ENCODE results near the gene PDSS2. TPM values are rescaled to one million over a fixed set of nuclear protein-coding genes. Genes with fewer than 3 reads are reported as not detected.

Gene PDSS2
- total and polyA plus RNA-seq, 2 of the 4 experiments (the other 2 are of a cell fraction) = 8.6 to 9.2 TPM

GRCh38 chr6:107120404-107120803, 339.0 kb downstream of the PDSS2 start:
- Histone ChIP-seq H3K23ac (ENCODE audit: low read depth, low read length) (no peak overlapping the region), H3K27ac (ENCODE audit: insufficient read depth, low read length) (no peak overlapping the region), H3K27me3 (ENCODE audit: control insufficient read depth, insufficient read depth, low read length) (peaks cover 3% of the 10 kb centered on the region; the same call in 1 of the 2 replicates), H3K4ac (ENCODE audit: low read depth, low read length) (no peak overlapping the region), H3K56ac (ENCODE audit: extremely low read depth, insufficient read depth, low read length) (no peak overlapping the region), H4K20me1 (ENCODE audit: insufficient read depth, low read length) (no peaks in the 10 kb centered on the region), H3K9me3 (ENCODE audit: control insufficient read depth, insufficient read depth, low read length) (no peaks in the 10 kb centered on the region), H3K79me1 (ENCODE audit: low read depth in 1 of 2, low read length in 2 of 2) (no peaks in the 10 kb centered on the region), H2BK120ac (ENCODE audit: low read depth, low read length) (no peak overlapping the region), H3K9me1 (ENCODE audit: insufficient read depth, low read length) (no peaks in the 10 kb centered on the region), H4K91ac (ENCODE audit: insufficient read depth, low read depth, low read length) (no peak overlapping the region), H3K18ac (ENCODE audit: low read depth, low read length) (no peak overlapping the region), H2AK5ac (ENCODE audit: low read depth, low read length) (no peak overlapping the region), H2AFZ (replicated peaks; ENCODE audit: low read length, poor library complexity) (no peak overlapping the region), H2BK5ac (ENCODE audit: low read depth, low read length, poor library complexity, severe bottlenecking) (no peak overlapping the region), H3K4me2 (ENCODE audit: low read depth, low read length) (no peak overlapping the region), H4K8ac (ENCODE audit: low read depth in 2 of 2, low read length in 2 of 2) (no peak overlapping the region), H3K36me3 (ENCODE audit: control insufficient read depth, insufficient read depth, low read length) (no peaks in the 10 kb centered on the region), H3K4me3 (ENCODE audit: insufficient read depth, low read depth, low read length) (no peak overlapping the region), H2BK15ac (ENCODE audit: low read depth, low read length) (no peak overlapping the region), H4K5ac (ENCODE audit: low read depth, low read length) (no peak overlapping the region), H3K9ac (ENCODE audit: low read depth, low read length) (no peak overlapping the region), H2AK9ac (replicated peaks; ENCODE audit: low read depth, low read length, poor library complexity) (no peak overlapping the region), H3K14ac (replicated peaks; ENCODE audit: low read depth, low read length) (no peak overlapping the region), H2BK20ac (ENCODE audit: low read depth, low read length) (no peak overlapping the region), H3K4me1 (ENCODE audit: control insufficient read depth, insufficient read depth, low read length) (no peaks in the 10 kb centered on the region)
- ChIA-PET CTCF (no interaction called here), POLR2A (ENCODE audit: unreplicated experiment) (no interaction called here)
- no peak for TF ChIP-seq CHD1 (IDR thresholded peaks at IDR 0.05; ENCODE audit: low read depth, low read length)
- TF ChIP-seq POLR2A (IDR thresholded peaks at IDR 0.05; ENCODE audit: low read depth, low read length) = no peak
- no peak for TF ChIP-seq NFE2L2 (IDR thresholded peaks at IDR 0.05; ENCODE audit: low read depth, low read length)
- no peak for TF ChIP-seq BHLHE40 (IDR thresholded peaks at IDR 0.05; ENCODE audit: low read depth, low read length)
- no peak for TF ChIP-seq MAZ (IDR thresholded peaks at IDR 0.05; ENCODE audit: borderline replicate concordance, low read depth, low read length)
- no peak for TF ChIP-seq MAFK (IDR thresholded peaks at IDR 0.05; ENCODE audit: low read depth, low read length)
- no peak for TF ChIP-seq RFX5 (IDR thresholded peaks at IDR 0.05; ENCODE audit: low read depth, low read length)
- no peak for TF ChIP-seq FOS (IDR thresholded peaks at IDR 0.05; ENCODE audit: low read depth, low read length)
- no peak for TF ChIP-seq SMC3 (IDR thresholded peaks at IDR 0.05; ENCODE audit: low read depth, low read length)
- no peak for TF ChIP-seq MXI1 (IDR thresholded peaks at IDR 0.05; ENCODE audit: borderline replicate concordance, low read depth, low read length)
- no peak for TF ChIP-seq CTCF (conservative IDR thresholded peaks at IDR 0.05; ENCODE audit: low read depth, low read length)
- TF ChIP-seq USF2 (IDR thresholded peaks at IDR 0.05; ENCODE audit: low read depth, low read length) = no peak
- TF ChIP-seq CEBPB (IDR thresholded peaks at IDR 0.05; ENCODE audit: low read depth, low read length) = no peak
- no TSS peak for BruUV-seq (replicated peaks)
- intact Hi-C loops (cut with micrococcal nuclease) = no loop called here
- ATAC-seq (ENCODE audit: low read depth) (no peak), DNase-seq (no peak)
- no CpG with 5 or more reads among the region's 4 CpGs for WGBS, 2 experiments (ENCODE audit: extremely low coverage in 2 of 2, insufficient read length in 1 of 2)
- dilution Hi-C loops (cut with HindIII; ENCODE audit: low sequenced_read_pairs, unreplicated experiment) = no loop called here
- in situ Hi-C loops (cut with MboI; ENCODE audit: low sequenced_read_pairs) = loop anchor here (10.0 kb wide), 1 partner anchor 374 kb away; the partner anchor contains the start of gene SOBP

Measured in IMR-90 (cell line).